Measurements from ENCODE around the gene WDR18.
A peak's percentile ranks its signal among the peaks of the same experiment; 100 is the strongest.

The WDR18 gene

DNA sequence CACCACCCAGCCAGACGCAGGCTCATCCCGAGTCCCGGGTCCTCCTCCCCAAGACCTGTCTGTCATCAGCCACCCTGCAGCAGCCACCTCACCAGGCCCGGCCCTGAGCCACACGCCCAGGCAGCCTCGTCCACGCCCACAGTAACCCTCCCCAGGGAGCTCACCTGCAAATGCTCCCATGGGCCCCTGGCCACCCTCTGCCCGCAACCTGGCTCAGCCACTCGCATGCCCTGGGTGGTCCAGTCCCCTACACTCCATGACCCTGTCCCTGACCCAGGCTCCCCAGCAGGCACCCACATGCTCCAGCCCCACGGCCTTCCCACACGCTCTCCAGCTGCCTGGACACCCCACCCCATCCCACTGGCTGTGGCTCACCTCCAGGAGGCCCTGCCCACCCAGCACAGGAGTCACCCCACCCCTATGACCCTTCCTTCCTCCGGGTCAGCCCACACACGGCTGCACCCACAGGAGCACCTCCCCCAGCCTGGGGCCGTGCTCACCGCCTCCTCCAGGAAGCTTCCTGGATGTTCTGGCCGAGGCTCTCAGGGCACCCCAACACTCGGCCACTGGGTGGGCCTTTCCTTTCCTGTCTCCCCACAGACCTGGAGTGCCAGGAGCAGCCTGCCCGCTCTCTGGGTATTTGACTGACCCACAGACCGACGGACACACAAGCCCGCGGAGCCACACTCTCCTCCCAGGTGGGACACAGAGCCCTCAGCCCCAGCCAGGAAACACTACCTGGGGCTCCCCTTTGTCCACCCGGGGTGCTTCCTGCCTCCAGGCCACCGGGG, 33.2 kb downstream of the WDR18 start:
- no peak overlapping the region for H3K4me3 ChIP-seq (ENCODE audit: low read depth, low read length)
- TF ChIP-seq, protein P1, sequence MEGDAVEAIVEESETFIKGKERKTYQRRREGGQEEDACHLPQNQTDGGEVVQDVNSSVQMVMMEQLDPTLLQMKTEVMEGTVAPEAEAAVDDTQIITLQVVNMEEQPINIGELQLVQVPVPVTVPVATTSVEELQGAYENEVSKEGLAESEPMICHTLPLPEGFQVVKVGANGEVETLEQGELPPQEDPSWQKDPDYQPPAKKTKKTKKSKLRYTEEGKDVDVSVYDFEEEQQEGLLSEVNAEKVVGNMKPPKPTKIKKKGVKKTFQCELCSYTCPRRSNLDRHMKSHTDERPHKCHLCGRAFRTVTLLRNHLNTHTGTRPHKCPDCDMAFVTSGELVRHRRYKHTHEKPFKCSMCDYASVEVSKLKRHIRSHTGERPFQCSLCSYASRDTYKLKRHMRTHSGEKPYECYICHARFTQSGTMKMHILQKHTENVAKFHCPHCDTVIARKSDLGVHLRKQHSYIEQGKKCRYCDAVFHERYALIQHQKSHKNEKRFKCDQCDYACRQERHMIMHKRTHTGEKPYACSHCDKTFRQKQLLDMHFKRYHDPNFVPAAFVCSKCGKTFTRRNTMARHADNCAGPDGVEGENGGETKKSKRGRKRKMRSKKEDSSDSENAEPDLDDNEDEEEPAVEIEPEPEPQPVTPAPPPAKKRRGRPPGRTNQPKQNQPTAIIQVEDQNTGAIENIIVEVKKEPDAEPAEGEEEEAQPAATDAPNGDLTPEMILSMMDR (IDR thresholded peaks at IDR 0.05; ENCODE audit: insufficient read depth, low read depth, low read length, missing control alignments) = no peak
- peak; percentile 46 for DNase-seq (ENCODE audit: low read depth)

DNA sequence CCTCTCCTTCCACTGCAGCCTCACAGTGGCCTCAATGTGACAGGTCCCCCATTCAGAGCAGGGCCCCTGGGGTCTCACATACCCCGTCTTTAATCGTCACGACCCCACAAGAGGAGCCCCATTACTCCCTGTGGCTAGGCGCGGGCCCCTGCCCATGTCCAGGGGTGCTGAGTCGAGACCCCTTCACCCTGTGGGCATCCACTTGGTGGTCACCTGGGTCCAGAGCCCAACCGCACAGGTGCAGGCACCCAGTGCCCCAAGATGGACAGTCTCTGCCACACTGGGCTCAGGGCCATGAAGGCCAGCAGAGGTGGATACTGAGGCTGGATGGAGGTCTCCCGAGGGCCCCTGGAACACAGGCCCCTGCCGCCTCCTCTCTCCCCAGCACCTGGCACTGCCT, 33.8 kb downstream of the WDR18 start:
- TF ChIP-seq, protein P1 (IDR thresholded peaks at IDR 0.05; ENCODE audit: insufficient read depth, low read depth, low read length, missing control alignments) = no peak
- no peak overlapping the region for H3K4me3 ChIP-seq (ENCODE audit: low read depth, low read length)
- DNase-seq (ENCODE audit: low read depth) = no peak

DNA sequence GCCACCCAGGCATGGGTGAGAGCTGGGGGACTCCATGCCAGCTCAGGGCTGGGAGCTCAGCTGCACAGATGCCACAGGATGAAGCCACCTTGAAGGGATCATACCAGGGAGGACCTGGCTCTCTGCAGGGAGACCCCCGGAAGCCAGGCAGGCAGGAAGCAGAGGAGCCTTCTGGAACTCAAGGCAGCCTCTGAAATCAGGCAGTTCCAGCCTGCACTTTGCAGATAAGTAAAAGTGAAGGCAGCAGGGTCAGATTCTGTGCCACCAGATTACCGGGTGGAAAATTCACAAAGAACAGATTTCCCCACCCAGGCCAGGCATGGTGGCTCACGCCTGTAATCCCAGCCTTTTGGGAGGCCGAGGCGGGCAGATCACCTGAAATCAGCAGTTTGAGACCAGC, 34.2 kb downstream of the WDR18 start:
- DNase-seq (ENCODE audit: low read depth) = no peak
- TF ChIP-seq, protein P1 (IDR thresholded peaks at IDR 0.05; ENCODE audit: insufficient read depth, low read depth, low read length, missing control alignments) = no peak
- no peak overlapping the region for H3K4me3 ChIP-seq (ENCODE audit: low read depth, low read length)

DNA sequence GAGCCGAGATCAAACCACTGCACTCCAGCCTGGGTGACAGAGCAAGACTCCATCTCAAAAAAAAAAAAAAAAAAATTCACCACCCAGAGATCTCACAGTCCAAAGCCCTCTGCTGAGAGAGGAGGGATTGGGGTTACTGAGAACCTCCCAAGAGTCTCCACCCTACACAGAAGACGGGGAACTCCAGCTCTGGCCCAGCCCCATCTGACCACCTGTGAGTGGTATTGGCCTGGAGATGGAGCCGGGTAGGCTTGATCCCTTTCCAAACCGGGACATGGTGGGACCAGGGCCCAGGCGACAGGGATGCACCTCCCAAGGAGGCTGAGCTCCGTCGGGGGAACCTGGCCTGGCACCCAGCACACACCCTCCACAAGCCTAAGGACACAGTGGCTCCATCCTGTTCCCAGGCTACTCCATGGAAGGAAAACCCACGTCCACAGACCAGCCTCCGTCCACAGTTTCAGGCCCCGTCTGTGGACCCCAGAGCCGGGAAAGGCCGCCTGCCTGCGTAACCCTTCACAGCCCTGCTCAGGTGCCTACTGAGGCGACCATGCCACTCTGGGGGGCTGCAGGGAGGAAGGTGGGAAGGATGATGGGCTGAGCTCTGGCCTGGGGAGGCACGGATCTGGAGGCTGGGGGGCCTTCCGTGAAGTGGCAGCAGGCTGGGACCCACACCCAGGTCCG, 34.9 kb downstream of the WDR18 start:
- DNase-seq (ENCODE audit: low read depth) = peak; percentile 41
- TF ChIP-seq, protein P1 (IDR thresholded peaks at IDR 0.05; ENCODE audit: insufficient read depth, low read depth, low read length, missing control alignments) = no peak
- peak overlapping the region; percentile 68 for H3K4me3 ChIP-seq (ENCODE audit: low read depth, low read length)

DNA sequence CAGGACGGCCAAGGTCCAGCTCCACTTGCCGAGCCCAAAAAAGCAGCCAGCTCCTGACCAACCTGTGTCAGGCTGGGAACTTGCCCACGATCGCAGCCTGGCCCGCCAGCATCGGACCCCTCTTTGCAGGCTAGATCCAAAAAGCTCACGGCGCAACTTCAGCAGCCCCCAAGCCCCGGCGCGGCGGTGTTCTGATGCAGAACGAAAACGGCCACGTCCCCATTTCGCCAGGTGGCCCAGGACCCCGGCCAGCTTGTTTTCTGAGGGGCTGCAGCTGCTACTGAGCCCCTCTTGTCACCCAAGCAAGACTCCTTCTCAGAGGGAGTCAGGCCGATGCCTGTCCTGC, 35.4 kb downstream of the WDR18 start:
- TF ChIP-seq, protein P1 (IDR thresholded peaks at IDR 0.05; ENCODE audit: insufficient read depth, low read depth, low read length, missing control alignments) = no peak
- peak overlapping the region; percentile 68 for H3K4me3 ChIP-seq (ENCODE audit: low read depth, low read length)
- DNase-seq (ENCODE audit: low read depth) = no peak

DNA sequence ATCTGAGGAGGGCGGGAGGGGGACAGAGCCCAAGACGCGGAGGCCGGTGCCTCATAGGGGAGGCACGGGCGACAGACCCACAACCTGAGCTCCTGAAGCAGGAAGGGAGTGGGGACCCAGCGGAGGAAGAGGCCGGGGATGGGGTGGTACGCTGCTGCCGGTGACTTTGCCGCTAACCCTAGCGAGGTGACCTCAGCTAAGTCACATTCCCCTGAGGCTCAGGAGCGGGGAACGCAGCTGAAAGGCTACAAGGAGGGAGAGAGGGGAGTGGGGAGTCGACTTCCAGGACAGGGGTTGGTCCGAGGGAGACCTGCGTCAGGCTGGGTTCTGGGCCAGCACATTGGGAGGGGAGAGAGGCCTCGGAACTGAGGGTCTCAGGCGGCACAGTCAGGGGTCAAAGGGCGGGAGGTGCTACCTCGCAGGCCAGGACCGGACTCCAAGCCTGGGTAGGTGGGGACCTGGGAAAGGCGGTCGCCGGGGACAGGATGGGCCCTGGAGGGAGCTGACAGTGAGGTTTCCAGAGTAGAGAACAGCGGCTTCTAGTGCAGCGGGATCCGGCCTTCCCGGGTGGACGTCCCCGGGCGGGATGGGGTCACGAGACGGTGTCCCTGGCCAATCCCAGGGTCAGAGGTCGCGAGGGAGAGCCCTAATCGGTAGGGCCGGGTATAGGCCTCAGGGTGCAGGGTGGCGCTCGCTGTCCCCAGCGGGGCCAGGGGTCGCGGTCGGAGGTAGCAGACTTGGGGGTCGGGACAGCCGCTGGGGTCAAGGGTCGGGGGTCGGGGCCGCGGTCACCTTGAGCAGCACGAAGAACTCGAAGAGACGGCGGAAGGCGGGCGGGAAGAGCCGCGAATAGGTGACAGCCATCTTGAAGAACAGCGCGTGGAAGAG, 36.1 kb downstream of the WDR18 start:
- TF ChIP-seq, protein P1 (IDR thresholded peaks at IDR 0.05; ENCODE audit: insufficient read depth, low read depth, low read length, missing control alignments) = no peak
- peak overlapping the region; percentile 68 for H3K4me3 ChIP-seq (ENCODE audit: low read depth, low read length)
- peak; percentile 39 for DNase-seq (ENCODE audit: low read depth)
